ENCODE results near the gene POGZ. TPM values are rescaled to one million over a fixed set of nuclear protein-coding genes. Genes with fewer than 3 reads are reported as not detected.

The POGZ gene
- total and polyA plus RNA-seq, 2 of the 13 experiments (the other 11 are each of a cell fraction or from before 2014, with no cell fraction given), result 15.3 to 45.6 TPM

DNA sequence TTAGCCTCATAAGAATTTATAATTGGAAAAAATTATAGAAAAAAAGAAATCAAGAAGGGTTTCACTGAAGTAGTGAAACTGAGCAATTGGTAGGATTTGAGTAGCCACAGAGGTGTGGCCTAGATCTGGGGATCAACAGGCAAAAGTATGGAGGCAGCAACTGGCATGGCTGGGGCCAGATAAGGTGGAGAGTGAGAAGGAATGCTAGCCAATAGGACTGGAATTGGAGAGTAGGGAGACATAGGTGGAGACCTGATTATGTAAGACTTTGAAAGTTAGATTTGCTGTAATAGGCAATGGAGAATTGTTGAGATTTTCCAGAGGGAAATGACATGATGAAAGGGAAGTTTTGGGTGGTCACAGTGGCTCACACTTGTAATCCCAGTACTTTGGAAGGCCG, 27.3 kb upstream of the POGZ start:
- BruUV-seq (replicated peaks), result no TSS peak

More for the DNA sequence above, 27.3 kb upstream of the POGZ start:
- Histone ChIP-seq H3K9me3 (ENCODE audit: low read length) (no peaks in the 10 kb centered on the region; the same call in 1 of the 2 replicates), H3K4me3 (replicated peaks in 1 of 3; ENCODE audit: insufficient read depth in 1 of 3, low read depth in 2 of 3, low read length in 3 of 3) (no peak overlapping the region), H3K27ac (ENCODE audit: extremely low read length, insufficient read depth, low read length) (no peak overlapping the region), H2AFZ (ENCODE audit: low read length) (no peak overlapping the region), H3K79me2 (ENCODE audit: insufficient read depth, low read length) (no peaks in the 10 kb centered on the region), H3K4me2 (ENCODE audit: low read depth, low read length) (no peak overlapping the region), H3K9ac (ENCODE audit: insufficient read depth, low read depth, low read length) (no peak overlapping the region), H4K20me1 (ENCODE audit: insufficient read depth, low read length) (no peaks in the 10 kb centered on the region), H3K27me3 (ENCODE audit: control insufficient read depth in 1 of 2, insufficient read depth in 2 of 2, low read length in 2 of 2) (no peaks in the 10 kb centered on the region), H3K36me3 (replicated peaks in 1 of 2; ENCODE audit: control insufficient read depth in 1 of 2, insufficient read depth in 2 of 2, low read length in 2 of 2) (no peaks in the 10 kb centered on the region), H3K4me1 (ENCODE audit: insufficient read depth, low read length) (peaks cover 8% of the 10 kb centered on the region)
- 7% methylated on average over 1 of the region's 1 CpG for WGBS (ENCODE audit: low lambda C conversion rate)
- intact Hi-C loops (cut with micrococcal nuclease; ENCODE audit: unreplicated experiment), result no loop called here
- ChIA-PET POLR2A (no interaction called here), CTCF (ENCODE audit: low intra/inter-chr PET ratio, low total read pairs) (no interaction called here)
- DNase-seq (ENCODE audit: low spot score), result no peak
- TF ChIP-seq NFKB2 (CRISPR knock-in tag; IDR thresholded peaks at IDR 0.05; ENCODE audit: borderline replicate concordance), result no peak
- TF ChIP-seq HNRNPH1 (optimal IDR thresholded peaks at IDR 0.05; ENCODE audit: low read depth, low read length), result no peak
- no peak for TF ChIP-seq NFIC (IDR thresholded peaks at IDR 0.05; ENCODE audit: low read length)
- no peak for TF ChIP-seq ATRX (CRISPR knock-in tag; IDR thresholded peaks at IDR 0.05; ENCODE audit: borderline replicate concordance)
- TF ChIP-seq NBN (conservative IDR thresholded peaks at IDR 0.05), result no peak
- TF ChIP-seq CAMTA2 (CRISPR knock-in tag; IDR thresholded peaks at IDR 0.05; ENCODE audit: borderline replicate concordance), result no peak
- TF ChIP-seq ZNF724P (CRISPR knock-in tag; IDR thresholded peaks at IDR 0.05; ENCODE audit: borderline replicate concordance), result no peak
- no peak for TF ChIP-seq MAFG (CRISPR knock-in tag; IDR thresholded peaks at IDR 0.05)
- no peak for TF ChIP-seq AHR (CRISPR knock-in tag; IDR thresholded peaks at IDR 0.05)
- no peak for TF ChIP-seq ZZZ3 (CRISPR knock-in tag; IDR thresholded peaks at IDR 0.05; ENCODE audit: borderline replicate concordance)
- TF ChIP-seq NR2F2 (IDR thresholded peaks at IDR 0.05; ENCODE audit: borderline replicate concordance, low read depth), result no peak
- TF ChIP-seq, protein P1, sequence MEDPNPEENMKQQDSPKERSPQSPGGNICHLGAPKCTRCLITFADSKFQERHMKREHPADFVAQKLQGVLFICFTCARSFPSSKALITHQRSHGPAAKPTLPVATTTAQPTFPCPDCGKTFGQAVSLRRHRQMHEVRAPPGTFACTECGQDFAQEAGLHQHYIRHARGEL (CRISPR knock-in tag; IDR thresholded peaks at IDR 0.05), result no peak
- no peak for TF ChIP-seq NFE2L2 (IDR thresholded peaks at IDR 0.05; ENCODE audit: low read length)
- no peak for TF ChIP-seq NFIB (CRISPR knock-in tag; IDR thresholded peaks at IDR 0.05; ENCODE audit: borderline replicate concordance)
- no peak for TF ChIP-seq THAP9 (CRISPR knock-in tag; IDR thresholded peaks at IDR 0.05; ENCODE audit: borderline replicate concordance)
- ATAC-seq, result no peak
- FAIRE-seq, result no peak
- in situ Hi-C loops (cut with HindIII; ENCODE audit: extremely low pct_ligation_motif_present, low pct_unique_long_range_greater_than_20kb), result no loop called here

Data from HepG2 (cell line).